Astrocyte of the hippocampus (primary cell): Measurements from ENCODE around the gene ZBTB42.

Experiments used
- DNase-seq: peaks from one replicate; pipeline ENCODE4 v3.0.0; 2011; ENCODE audit warnings: low read depth, low spot score

The ZBTB42 gene

GRCh38 chr14:104769324-104770071 is 31.4 kb upstream of the ZBTB42 start:
- DNase-seq, result no peak

- DNase-seq, result no peak
Observed at GRCh38 chr14:104770072-104770579, 30.8 kb upstream of the ZBTB42 start.

DNA sequence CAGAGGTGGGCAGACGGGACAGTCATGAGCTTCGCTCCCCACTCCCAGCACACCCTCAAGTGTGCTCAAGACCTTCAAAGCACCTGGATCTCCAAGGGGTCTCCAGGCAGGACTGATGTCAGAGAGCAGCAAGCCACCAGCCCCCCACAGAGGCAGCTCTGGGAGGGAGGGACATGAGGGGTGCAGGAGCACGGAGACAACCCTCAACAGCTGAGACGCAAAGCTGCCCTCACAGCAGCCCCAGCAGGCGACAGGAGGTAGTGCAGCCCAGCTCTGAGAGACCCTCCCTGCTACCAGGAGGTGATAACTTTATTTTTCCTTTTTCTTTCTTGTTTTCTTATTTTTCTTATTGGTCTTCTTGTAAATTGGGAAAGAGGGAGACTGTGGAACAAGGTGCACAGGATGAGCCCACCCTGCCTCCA is 30.0 kb upstream of the ZBTB42 start:
- DNase-seq, result no peak

- no peak for DNase-seq
Observed at GRCh38 chr14:104771374-104771773, 29.5 kb upstream of the ZBTB42 start.

GRCh38 chr14:104771918-104772706 is 28.8 kb upstream of the ZBTB42 start:
- DNase-seq, result no peak

DNA sequence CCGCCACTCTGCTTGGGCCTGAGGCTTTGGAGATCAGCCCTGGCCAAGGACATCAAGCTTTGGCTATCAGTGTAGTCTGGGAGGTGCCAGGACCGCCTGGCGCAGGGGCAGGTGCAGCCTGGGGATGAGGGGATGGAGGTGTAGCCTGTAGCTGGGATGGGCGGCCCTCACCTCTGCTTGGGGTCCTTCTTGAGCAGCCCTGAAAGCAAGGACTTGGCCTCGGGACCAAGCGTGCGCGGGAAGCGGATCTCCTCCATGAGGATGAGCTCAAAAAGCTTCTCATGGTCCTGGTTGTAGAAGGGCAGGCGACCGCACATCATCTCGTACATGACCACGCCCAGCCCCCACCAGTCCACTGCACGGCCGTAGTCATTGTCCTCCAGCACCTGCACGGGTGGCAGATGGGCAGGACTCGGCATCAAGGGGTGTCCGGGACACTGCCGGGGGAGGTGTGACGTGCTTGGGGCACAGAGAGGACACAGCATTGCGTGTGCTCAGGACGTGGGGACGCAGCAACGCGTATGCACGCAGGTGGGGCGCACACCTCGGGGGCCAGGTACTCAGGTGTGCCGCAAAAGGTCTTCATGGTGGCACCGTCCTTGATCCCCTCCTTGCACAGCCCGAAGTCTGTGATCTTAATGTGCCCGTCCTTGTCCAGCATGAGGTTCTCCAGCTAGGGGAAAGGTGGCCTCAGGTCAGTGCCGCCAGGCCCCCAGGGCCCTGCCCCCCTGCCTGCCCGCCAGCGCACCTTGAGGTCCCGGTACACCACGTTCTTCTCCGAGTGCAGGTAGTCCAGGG is 28.0 kb upstream of the ZBTB42 start:
- DNase-seq, result no peak

GRCh38 chr14:104773505-104774452 is 27.1 kb upstream of the ZBTB42 start:
- DNase-seq, result no peak

GRCh38 chr14:104774453-104775072 is 26.3 kb upstream of the ZBTB42 start:
- DNase-seq, result no peak

GRCh38 chr14:104775073-104775489 is 25.8 kb upstream of the ZBTB42 start:
- DNase-seq, result no peak

- DNase-seq, result no peak
Observed at GRCh38 chr14:104776481-104776880, 24.4 kb upstream of the ZBTB42 start.

- peak; percentile 30 for DNase-seq
Observed at GRCh38 chr14:104776961-104777807, 23.7 kb upstream of the ZBTB42 start.

DNA sequence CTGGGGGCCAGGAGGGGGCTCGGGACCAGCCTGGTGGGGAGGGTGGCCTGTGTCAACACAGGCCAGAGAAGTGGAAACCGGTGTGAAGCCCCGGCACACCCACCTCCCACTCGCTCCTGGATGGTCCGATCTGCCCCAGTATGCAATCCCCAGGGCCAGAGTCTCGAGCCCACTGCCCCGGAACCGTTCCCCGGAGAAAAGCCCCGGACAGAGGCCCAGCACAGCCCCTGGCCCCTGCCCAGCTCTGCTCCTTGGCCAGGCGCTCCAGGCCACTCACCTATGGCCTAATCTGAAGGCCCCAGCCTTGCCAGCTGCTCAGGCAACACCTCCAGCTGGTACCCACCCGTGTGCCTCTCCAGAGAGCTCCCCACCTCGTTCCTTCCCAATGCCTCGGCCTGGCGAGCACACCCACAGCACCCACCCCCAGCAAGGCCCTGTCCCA is 23.1 kb upstream of the ZBTB42 start:
- no peak for DNase-seq

- DNase-seq, result no peak
Observed at GRCh38 chr14:104778694-104779331, 22.1 kb upstream of the ZBTB42 start.

DNA sequence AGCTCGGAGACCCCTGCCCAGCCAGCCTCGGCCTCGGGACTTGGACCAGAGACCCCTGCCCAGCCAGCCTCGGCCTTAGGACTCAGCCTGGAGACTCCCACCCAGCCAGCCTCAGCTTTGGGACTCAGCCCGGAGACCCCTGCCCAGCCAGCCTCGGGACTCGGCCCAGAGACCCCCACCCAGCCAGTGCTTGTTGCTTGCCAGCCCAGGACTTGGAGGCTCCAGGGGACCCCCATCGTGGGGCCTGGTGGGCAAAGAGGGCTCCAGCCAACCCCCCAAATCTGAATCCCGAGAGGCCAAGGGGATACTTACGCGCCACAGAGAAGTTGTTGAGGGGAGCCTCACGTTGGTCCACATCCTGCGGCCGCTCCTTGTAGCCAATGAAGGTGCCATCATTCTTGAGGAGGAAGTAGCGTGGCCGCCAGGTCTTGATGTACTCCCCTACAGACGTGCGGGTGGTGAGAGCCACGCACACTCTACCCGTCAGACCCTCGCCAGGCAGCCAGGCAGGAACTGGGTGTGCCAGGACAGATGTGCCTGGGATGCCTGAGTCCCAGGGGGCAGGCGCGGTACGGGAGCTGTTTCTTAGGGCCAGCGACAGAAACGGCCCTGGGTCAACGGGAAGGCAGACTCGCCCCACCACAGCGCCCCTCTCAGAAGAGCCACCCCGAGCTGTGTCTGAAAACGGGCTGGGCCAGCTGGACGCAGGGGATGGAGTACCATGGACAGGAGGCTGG is 21.0 kb upstream of the ZBTB42 start:
- no peak for DNase-seq

DNA sequence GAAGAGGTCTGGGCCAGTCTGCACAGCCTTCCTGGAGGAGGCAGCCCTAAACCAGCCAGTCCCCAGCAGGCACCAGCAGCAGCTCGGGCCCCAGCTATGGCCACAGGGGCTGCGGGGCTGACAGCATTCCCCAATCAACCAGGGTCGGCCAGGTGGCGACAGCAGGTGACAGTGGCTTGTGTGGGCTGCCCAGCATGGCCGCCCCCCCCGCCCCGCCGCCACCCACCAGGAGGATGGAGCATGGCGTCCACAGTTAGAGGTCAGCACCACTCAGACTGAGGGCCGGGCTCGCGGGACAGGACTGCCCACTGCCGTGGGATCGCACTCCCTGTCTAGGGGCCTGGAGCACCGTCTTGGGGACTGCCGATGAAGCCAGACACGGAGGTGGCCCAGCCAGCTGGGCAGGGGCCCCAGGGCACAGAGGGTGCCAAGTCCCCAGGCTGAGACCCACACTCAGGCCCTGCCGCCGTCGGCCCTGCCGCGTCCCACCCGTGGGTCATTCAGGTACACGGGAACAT is 20.3 kb upstream of the ZBTB42 start:
- no peak for DNase-seq

DNA sequence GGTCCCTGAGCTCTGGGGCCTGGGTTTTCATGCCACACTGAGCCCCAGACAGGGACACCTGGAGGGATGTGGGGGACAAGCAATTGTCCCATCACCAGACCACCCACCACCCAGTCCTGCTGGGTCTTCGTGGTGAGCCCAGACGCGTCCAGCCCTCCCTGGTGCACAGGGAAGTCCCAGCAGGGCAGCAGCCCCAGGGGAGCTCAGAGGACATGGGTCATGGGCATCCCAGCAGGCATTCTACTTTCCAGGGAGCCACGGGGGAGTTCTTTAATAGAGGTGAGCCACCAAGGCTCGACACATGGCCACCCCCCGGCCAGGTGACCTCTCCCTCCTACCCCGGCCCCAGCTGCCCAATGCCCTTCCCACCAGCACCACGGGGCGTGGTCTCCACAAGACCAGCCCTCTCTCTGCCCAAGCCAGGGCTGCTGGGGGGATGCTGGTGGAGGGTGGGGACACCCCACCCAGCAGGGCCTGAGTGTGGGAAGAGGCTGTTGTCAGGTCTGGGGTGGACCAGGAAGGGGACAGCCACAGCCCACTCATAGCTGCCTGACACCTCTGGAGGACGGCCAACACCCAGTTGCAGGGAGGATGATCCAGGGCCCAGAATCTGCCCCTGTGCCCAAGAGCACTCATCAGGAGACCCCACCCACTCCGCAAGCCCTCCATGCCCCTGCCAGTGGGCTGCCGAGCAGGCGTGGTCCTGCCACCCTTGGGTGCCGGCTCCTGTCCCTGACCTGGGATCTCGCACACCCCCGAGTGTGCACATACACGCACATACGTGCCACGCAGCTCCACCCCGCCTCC is 19.4 kb upstream of the ZBTB42 start:
- DNase-seq, result no peak
